Cardiac muscle cell (in vitro differentiated cells and primary cell): ENCODE data around the gene MED16. TPM values are rescaled to one million over a fixed set of nuclear protein-coding genes. Genes with fewer than 3 reads are reported as not detected.
"Not testable (repeated sequence)": the region's sequence is repeated elsewhere in the genome, so short reads cannot be mapped to it uniquely, and the experiment has no call there.

Source experiments
- DNase-seq, 2 donors: peaks; one replicate each; pipeline versions ENCODE4 v3.0.0 to v3.0.0-alpha.2; 2010 to 2017; ENCODE audit warnings: low read depth in 1 of 2, low spot score in 1 of 2
- H3K27ac ChIP-seq: fragments of 200-600 bp; sonication (generic); 2 replicates; pipeline ENCODE4 v1.5.1; 2016
- H3K27me3 ChIP-seq: fragments of 200-600 bp; sonication (generic); 2 replicates; pipeline ENCODE4 v1.6.0; 2016; ENCODE audit warnings: control low read depth
- H3K36me3 ChIP-seq: fragments of 200-600 bp; sonication (generic); 2 replicates; pipeline ENCODE4 v1.5.1; 2016; ENCODE audit warnings: control low read depth
- H3K4me1 ChIP-seq: fragments of 200-600 bp; sonication (generic); 2 replicates; pipeline ENCODE4 v1.8.1; 2017; ENCODE audit warnings: low read depth, mild to moderate bottlenecking, mixed run types
- H3K4me3 ChIP-seq: fragments of 200-600 bp; sonication (generic); 2 replicates; pipeline ENCODE4 v1.5.1; 2016; ENCODE audit warnings: mild to moderate bottlenecking
- H3K9me3 ChIP-seq: fragments of 200-600 bp; sonication (generic); 2 replicates; pipeline ENCODE4 v1.5.1; 2017; ENCODE audit warnings: low read depth, mild to moderate bottlenecking, control low read depth
- CTCF ChIP-seq: IDR thresholded peaks from 2 replicates; pipeline ENCODE4 v1.5.1; 2012; ENCODE audit warnings: low read depth, mild to moderate bottlenecking, low read length
- polyA plus RNA-seq: library from polyadenylated mRNA; unstranded; fragments of >200 nt; fragmentation: Nextera tagmentation; extraction: Ambion mirVana; gene quantifications from 2 replicates; pipeline ENCODE4 v1.2.1, GENCODE V29; 2016
- total RNA-seq: library from RNA; depleted of rRNA; stranded (reverse); fragments of >200 nt; gene quantifications from 2 replicates; pipeline ENCODE4 v1.2.3, GENCODE V29; 2016

MED16 gene
- total and polyA plus RNA-seq, 2 experiments from 2014 or later = 67.2 to 104 TPM

GRCh38 chr19:884420-885211 is 8.4 kb downstream of the MED16 start:
- Histone ChIP-seq H3K27me3 (no peaks in the 10 kb centered on the region), H3K36me3 (peaks cover 9% of the 10 kb centered on the region), H3K27ac (no peak overlapping the region), H3K4me1 (no peaks in the 10 kb centered on the region), H3K4me3 (no peak overlapping the region), H3K9me3 (no peaks in the 10 kb centered on the region)
- DNase-seq = no peak
- no peak for TF ChIP-seq CTCF

- H3K36me3 ChIP-seq = peaks cover 12% of the 10 kb centered on the region
- TF ChIP-seq CTCF = no peak
- no peak overlapping the region for H3K4me3 ChIP-seq
- no peaks in the 10 kb centered on the region for H3K27me3 ChIP-seq
- DNase-seq = no peak
- no peaks in the 10 kb centered on the region for H3K4me1 ChIP-seq
- no peak overlapping the region for H3K27ac ChIP-seq
- H3K9me3 ChIP-seq = no peaks in the 10 kb centered on the region
These were observed 9.3 kb downstream of the MED16 start for GRCh38 chr19:883661-884211.

GRCh38 chr19:882871-883497 is 10.0 kb downstream of the MED16 start:
- DNase-seq = no peak
- Histone ChIP-seq H3K36me3 (peaks cover 12% of the 10 kb centered on the region), H3K27me3 (no peaks in the 10 kb centered on the region), H3K27ac (no peak overlapping the region), H3K4me3 (no peak overlapping the region), H3K9me3 (no peaks in the 10 kb centered on the region), H3K4me1 (no peaks in the 10 kb centered on the region)
- no peak for TF ChIP-seq CTCF

GRCh38 chr19:881385-882071 is 11.5 kb downstream of the MED16 start:
- Histone ChIP-seq H3K27ac (no peak overlapping the region), H3K9me3 (no peaks in the 10 kb centered on the region), H3K4me1 (no peaks in the 10 kb centered on the region), H3K27me3 (no peaks in the 10 kb centered on the region), H3K36me3 (peaks cover 12% of the 10 kb centered on the region), H3K4me3 (no peak overlapping the region)
- no peak for DNase-seq
- no peak for TF ChIP-seq CTCF

GRCh38 chr19:879711-880438 is 13.1 kb downstream of the MED16 start:
- no peak for DNase-seq
- TF ChIP-seq CTCF = no peak
- H3K9me3 ChIP-seq = no peaks in the 10 kb centered on the region
- no peaks in the 10 kb centered on the region for H3K4me1 ChIP-seq
- H3K27me3 ChIP-seq = no peaks in the 10 kb centered on the region
- H3K36me3 ChIP-seq = peaks cover 12% of the 10 kb centered on the region
- no peak overlapping the region for H3K27ac ChIP-seq
- H3K4me3 ChIP-seq = no peak overlapping the region

GRCh38 chr19:878751-879561 is 14.0 kb downstream of the MED16 start:
- H3K4me3 ChIP-seq, H3K9me3 ChIP-seq, H3K27me3 ChIP-seq, H3K27ac ChIP-seq, H3K4me1 ChIP-seq, DNase-seq: not testable (repeated sequence)
- peaks cover 12% of the 10 kb centered on the region for H3K36me3 ChIP-seq

GRCh38 chr19:877992-878660 is 14.9 kb downstream of the MED16 start:
- DNase-seq, H3K27ac ChIP-seq, H3K4me1 ChIP-seq, H3K27me3 ChIP-seq, H3K4me3 ChIP-seq, H3K9me3 ChIP-seq: not testable (repeated sequence)
- H3K36me3 ChIP-seq = peaks cover 12% of the 10 kb centered on the region
